Activated naive CD8-positive, alpha-beta T cell (primary cell): ENCODE results near the gene NXPH4.

Source experiments
- H3K27ac Mint-ChIP-seq: one replicate; pipeline ENCODE4 v1.8.0; 2021; ENCODE audit warnings: mixed read lengths
- H3K27me3 Mint-ChIP-seq: one replicate; pipeline ENCODE4 v1.8.0; 2021; ENCODE audit warnings: mixed read lengths
- H3K36me3 Mint-ChIP-seq: one replicate; pipeline ENCODE4 v1.8.0; 2021; ENCODE audit warnings: mixed read lengths
- H3K4me1 Mint-ChIP-seq: one replicate; pipeline ENCODE4 v1.8.0; 2021; ENCODE audit warnings: low read depth, mixed read lengths
- H3K4me3 Mint-ChIP-seq: one replicate; pipeline ENCODE4 v1.8.0; 2021; ENCODE audit warnings: mild to moderate bottlenecking, mixed read lengths
- H3K9me3 Mint-ChIP-seq: one replicate; pipeline ENCODE4 v1.8.0; 2021; ENCODE audit warnings: low read depth, mixed read lengths

The NXPH4 gene

DNA sequence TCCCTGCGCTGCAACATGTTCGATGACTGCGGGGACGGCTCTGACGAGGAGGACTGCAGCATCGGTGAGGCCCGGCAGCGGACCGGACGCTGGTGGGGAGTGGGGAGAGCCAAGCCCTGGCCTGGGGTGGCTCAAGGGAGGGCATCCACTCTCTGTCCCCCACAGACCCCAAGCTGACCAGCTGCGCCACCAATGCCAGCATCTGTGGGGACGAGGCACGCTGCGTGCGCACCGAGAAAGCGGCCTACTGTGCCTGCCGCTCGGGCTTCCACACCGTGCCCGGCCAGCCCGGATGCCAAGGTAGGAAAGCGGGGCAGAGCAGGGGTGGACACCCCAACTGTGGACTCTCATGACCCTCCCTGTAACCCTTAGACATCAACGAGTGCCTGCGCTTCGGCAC, 11.4 kb upstream of the NXPH4 start:
- Mint-ChIP-seq H3K36me3 (peaks cover 2% of the 10 kb centered on the region), H3K4me3 (no peak overlapping the region), H3K4me1 (no peaks in the 10 kb centered on the region), H3K9me3 (no peaks in the 10 kb centered on the region), H3K27me3 (no peaks in the 10 kb centered on the region), H3K27ac (no peak overlapping the region)

GRCh38 chr12:57205931-57206330, 10.7 kb upstream of the NXPH4 start:
- H3K9me3 Mint-ChIP-seq: no peaks in the 10 kb centered on the region
- H3K4me3 Mint-ChIP-seq: no peak overlapping the region
- H3K27me3 Mint-ChIP-seq: no peaks in the 10 kb centered on the region
- H3K27ac Mint-ChIP-seq: no peak overlapping the region
- H3K4me1 Mint-ChIP-seq: no peaks in the 10 kb centered on the region
- peaks cover 2% of the 10 kb centered on the region for H3K36me3 Mint-ChIP-seq

GRCh38 chr12:57207731-57208630, 8.6 kb upstream of the NXPH4 start:
- Mint-ChIP-seq H3K9me3 (no peaks in the 10 kb centered on the region), H3K4me3 (no peak overlapping the region), H3K36me3 (no peaks in the 10 kb centered on the region), H3K4me1 (peaks cover 1% of the 10 kb centered on the region), H3K27me3 (no peaks in the 10 kb centered on the region), H3K27ac (no peak overlapping the region)

- H3K36me3 Mint-ChIP-seq: no peaks in the 10 kb centered on the region
- no peaks in the 10 kb centered on the region for H3K9me3 Mint-ChIP-seq
- H3K27me3 Mint-ChIP-seq: peaks cover 5% of the 10 kb centered on the region
- peaks cover 7% of the 10 kb centered on the region for H3K4me1 Mint-ChIP-seq
- no peak overlapping the region for H3K4me3 Mint-ChIP-seq
- H3K27ac Mint-ChIP-seq: no peak overlapping the region
These were observed 7.8 kb upstream of the NXPH4 start for GRCh38 chr12:57208631-57209282.

- no peak overlapping the region for H3K27ac Mint-ChIP-seq
These were observed 6.7 kb upstream of the NXPH4 start for GRCh38 chr12:57209916-57210315.

GRCh38 chr12:57210461-57210860, 6.1 kb upstream of the NXPH4 start:
- Mint-ChIP-seq H3K27me3 (peaks cover 15% of the 10 kb centered on the region), H3K9me3 (no peaks in the 10 kb centered on the region), H3K36me3 (no peaks in the 10 kb centered on the region), H3K4me3 (no peak overlapping the region), H3K27ac (no peak overlapping the region), H3K4me1 (peaks cover 18% of the 10 kb centered on the region)

More at GRCh38 chr12:57209916-57210315, 6.7 kb upstream of the NXPH4 start:
- Mint-ChIP-seq H3K36me3 (no peaks in the 10 kb centered on the region), H3K4me3 (no peak overlapping the region), H3K27me3 (peaks cover 12% of the 10 kb centered on the region), H3K4me1 (peaks cover 15% of the 10 kb centered on the region), H3K9me3 (no peaks in the 10 kb centered on the region)

DNA sequence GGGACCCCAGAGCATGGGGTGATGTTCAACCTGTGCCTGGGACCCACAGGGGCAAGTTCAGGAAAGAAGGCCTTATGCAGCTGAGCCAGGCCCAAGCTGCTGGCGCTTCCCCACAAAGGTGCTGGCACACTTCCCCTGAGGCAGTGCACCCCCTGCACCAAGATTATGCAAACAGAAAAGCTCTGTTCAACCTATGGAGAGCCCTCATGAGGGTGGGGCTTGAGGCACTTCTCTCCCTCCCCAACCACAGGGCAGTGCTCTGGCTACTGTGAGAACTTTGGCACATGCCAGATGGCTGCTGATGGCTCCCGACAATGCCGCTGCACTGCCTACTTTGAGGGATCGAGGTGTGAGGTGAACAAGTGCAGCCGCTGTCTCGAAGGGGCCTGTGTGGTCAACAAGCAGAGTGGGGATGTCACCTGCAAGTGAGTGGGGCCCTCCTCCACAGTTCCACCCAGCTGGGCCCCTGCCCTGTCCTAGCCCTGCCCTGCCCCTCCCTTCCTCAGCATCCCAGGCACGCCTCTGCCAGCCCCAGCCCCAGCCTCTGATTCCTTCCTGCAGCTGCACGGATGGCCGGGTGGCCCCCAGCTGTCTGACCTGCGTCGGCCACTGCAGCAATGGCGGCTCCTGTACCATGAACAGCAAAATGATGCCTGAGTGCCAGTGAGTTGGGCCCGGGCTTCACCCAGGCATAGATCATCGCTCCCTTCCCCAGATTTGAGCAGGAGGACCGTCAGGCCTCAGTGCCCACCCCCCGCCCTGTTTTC, 5.5 kb upstream of the NXPH4 start:
- H3K27ac Mint-ChIP-seq: no peak overlapping the region
- H3K4me3 Mint-ChIP-seq: no peak overlapping the region
- H3K36me3 Mint-ChIP-seq: no peaks in the 10 kb centered on the region
- H3K27me3 Mint-ChIP-seq: peaks cover 19% of the 10 kb centered on the region
- H3K9me3 Mint-ChIP-seq: no peaks in the 10 kb centered on the region
- peaks cover 23% of the 10 kb centered on the region for H3K4me1 Mint-ChIP-seq

DNA sequence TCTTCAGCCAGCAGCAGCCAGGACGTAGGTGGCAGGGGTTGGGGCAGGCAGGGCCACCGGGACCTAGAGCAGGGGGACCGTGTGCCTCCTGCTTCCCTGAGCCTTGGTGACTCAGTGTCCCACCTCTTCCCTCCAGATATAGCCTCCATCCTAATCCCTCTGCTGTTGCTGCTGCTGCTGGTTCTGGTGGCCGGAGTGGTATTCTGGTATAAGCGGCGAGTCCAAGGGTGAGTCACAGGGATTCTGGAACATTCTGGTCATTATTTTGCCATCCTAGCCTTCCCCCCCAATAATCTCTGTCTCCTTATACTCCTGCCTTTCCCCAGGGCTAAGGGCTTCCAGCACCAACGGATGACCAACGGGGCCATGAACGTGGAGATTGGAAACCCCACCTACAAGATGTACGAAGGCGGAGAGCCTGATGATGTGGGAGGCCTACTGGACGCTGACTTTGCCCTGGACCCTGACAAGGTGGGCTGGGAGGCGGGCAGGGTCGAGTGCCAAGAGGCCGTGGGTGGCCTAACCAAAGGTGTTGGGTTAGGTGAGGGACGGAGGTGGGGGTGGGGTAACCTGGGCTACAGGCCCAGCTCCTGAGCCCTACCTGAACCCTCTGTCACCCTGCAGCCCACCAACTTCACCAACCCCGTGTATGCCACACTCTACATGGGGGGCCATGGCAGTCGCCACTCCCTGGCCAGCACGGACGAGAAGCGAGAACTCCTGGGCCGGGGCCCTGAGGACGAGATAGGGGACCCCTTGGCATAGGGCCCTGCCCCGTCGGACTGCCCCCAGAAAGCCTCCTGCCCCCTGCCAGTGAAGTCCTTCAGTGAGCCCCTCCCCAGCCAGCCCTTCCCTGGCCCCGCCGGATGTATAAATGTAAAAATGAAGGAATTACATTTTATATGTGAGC, 4.5 kb upstream of the NXPH4 start:
- no peak overlapping the region for H3K4me3 Mint-ChIP-seq
- H3K27ac Mint-ChIP-seq: no peak overlapping the region
- H3K4me1 Mint-ChIP-seq: peaks cover 23% of the 10 kb centered on the region
- H3K36me3 Mint-ChIP-seq: no peaks in the 10 kb centered on the region
- H3K9me3 Mint-ChIP-seq: no peaks in the 10 kb centered on the region
- H3K27me3 Mint-ChIP-seq: peaks cover 19% of the 10 kb centered on the region

GRCh38 chr12:57212701-57213057, 3.9 kb upstream of the NXPH4 start:
- Mint-ChIP-seq H3K4me3 (no peak overlapping the region), H3K9me3 (no peaks in the 10 kb centered on the region), H3K36me3 (no peaks in the 10 kb centered on the region), H3K4me1 (peaks cover 28% of the 10 kb centered on the region), H3K27ac (no peak overlapping the region), H3K27me3 (peaks cover 24% of the 10 kb centered on the region)

DNA sequence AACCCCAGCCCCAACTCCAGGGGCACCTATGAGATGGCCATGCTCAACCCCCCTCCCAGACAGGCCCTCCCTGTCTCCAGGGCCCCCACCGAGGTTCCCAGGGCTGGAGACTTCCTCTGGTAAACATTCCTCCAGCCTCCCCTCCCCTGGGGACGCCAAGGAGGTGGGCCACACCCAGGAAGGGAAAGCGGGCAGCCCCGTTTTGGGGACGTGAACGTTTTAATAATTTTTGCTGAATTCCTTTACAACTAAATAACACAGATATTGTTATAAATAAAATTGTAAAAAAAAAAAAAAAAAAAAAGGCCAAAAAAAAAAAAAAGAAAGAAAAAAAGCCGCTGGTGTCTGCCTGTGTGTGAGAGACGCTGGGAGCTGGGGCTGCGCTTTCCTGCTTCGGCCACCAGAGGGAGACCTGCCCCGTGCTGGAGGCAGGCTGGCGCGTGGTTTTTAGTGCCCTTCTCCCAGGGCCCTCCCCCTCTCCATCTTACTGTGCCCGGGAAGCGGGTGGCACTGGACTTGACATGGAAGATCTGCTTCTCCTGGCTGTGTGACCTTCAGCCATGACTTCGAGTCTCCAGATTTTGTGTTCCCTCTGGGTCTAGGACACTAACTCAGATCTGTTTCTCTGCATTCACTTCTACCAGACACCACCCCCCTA, 3.4 kb upstream of the NXPH4 start:
- peaks cover 28% of the 10 kb centered on the region for H3K27me3 Mint-ChIP-seq
- peak overlapping the region; percentile 18 for H3K4me3 Mint-ChIP-seq
- H3K36me3 Mint-ChIP-seq: no peaks in the 10 kb centered on the region
- H3K27ac Mint-ChIP-seq: no peak overlapping the region
- H3K4me1 Mint-ChIP-seq: peaks cover 28% of the 10 kb centered on the region
- H3K9me3 Mint-ChIP-seq: no peaks in the 10 kb centered on the region

DNA sequence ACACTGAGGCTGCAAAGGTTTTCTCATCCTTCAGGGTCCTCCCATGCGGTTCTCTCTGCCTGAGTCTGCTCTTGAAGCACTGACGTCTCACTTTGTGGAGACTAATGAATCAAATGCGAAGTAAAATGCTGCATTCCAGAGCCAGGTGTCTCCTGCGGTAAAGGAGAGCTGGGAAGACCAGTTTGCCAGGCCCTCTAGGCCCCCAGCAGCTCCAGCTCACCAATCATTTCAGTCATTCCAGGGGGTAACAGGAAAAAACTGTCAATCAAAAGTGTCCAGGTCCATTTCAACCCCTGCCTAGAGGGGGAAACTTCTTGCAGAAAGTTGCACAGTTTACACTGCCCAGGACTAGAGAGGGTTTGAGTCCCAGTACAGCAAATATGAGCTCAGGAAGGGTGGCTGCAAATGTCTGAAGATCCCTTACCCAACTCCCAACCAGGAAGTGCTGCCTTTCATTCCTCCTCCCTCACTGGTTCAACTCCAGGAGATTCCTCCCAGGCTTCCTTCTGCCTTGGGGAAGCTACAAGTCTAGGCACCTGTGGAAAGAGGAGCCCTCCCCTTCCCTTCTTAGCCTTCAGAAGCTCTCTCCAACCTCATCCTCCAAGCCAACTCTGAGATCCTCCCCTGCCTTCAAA, 2.7 kb upstream of the NXPH4 start:
- Mint-ChIP-seq H3K9me3 (no peaks in the 10 kb centered on the region), H3K27me3 (peaks cover 35% of the 10 kb centered on the region), H3K4me3 (peak overlapping the region; percentile 18), H3K4me1 (peaks cover 31% of the 10 kb centered on the region), H3K36me3 (peaks cover 3% of the 10 kb centered on the region), H3K27ac (no peak overlapping the region)

DNA sequence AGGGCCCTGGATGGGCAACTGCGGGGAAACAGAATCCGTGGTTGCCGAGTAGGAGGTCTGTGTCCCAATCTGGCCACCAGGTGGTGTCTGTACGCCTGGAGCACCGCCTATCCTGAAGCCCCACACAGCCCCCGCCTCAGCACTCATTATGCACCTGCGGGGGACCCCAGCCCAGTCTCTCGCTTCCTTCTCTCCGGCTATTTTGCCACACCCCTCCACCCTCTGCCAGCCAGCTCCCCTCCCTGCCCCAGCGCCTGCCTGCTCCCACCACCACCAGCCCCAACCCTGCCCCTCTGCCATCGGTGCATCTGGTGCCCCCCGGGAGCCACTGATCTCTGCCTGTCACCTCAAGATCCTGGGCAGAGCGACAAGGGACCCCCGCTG, 2.2 kb upstream of the NXPH4 start:
- peaks cover 31% of the 10 kb centered on the region for H3K4me1 Mint-ChIP-seq
- H3K27me3 Mint-ChIP-seq: peaks cover 38% of the 10 kb centered on the region
- H3K9me3 Mint-ChIP-seq: no peaks in the 10 kb centered on the region
- H3K27ac Mint-ChIP-seq: no peak overlapping the region
- H3K4me3 Mint-ChIP-seq: no peak overlapping the region
- H3K36me3 Mint-ChIP-seq: peaks cover 3% of the 10 kb centered on the region

- no peaks in the 10 kb centered on the region for H3K9me3 Mint-ChIP-seq
- H3K4me1 Mint-ChIP-seq: peaks cover 34% of the 10 kb centered on the region
- H3K36me3 Mint-ChIP-seq: peaks cover 3% of the 10 kb centered on the region
- peak overlapping the region; percentile 83 for H3K4me3 Mint-ChIP-seq
- H3K27ac Mint-ChIP-seq: peak overlapping the region; percentile 58
- peaks cover 43% of the 10 kb centered on the region for H3K27me3 Mint-ChIP-seq
These were observed 1.5 kb upstream of the NXPH4 start for GRCh38 chr12:57215065-57215464.

GRCh38 chr12:57215668-57216013, 953 bp upstream of the NXPH4 start:
- Mint-ChIP-seq H3K27me3 (peaks cover 44% of the 10 kb centered on the region), H3K4me1 (peaks cover 36% of the 10 kb centered on the region), H3K27ac (peak overlapping the region; percentile 28)

More at GRCh38 chr12:57215668-57216013, 953 bp upstream of the NXPH4 start:
- peak overlapping the region; percentile 83 for H3K4me3 Mint-ChIP-seq
- no peaks in the 10 kb centered on the region for H3K9me3 Mint-ChIP-seq
- H3K36me3 Mint-ChIP-seq: peaks cover 3% of the 10 kb centered on the region
